Measurements from ENCODE around the gene DIAPH1. TPM values are rescaled to one million over a fixed set of nuclear protein-coding genes. Genes with fewer than 3 reads are reported as not detected.

Gene DIAPH1
- total RNA-seq, 1 experiment from 2014 or later: 117 TPM

DNA sequence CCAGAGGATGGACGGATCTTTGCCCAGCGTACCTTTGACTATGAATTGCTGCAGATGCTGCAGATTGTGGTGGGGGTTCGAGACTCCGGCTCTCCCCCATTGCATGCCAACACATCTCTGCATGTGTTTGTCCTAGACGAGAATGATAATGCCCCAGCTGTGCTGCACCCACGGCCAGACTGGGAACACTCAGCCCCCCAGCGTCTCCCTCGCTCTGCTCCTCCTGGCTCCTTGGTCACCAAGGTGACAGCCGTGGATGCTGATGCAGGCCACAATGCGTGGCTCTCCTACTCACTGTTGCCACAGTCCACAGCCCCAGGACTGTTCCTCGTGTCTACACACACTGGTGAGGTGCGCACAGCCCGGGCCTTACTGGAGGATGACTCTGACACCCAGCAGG lies 128.0 kb downstream of the DIAPH1 start:
- H3K79me1 ChIP-seq (ENCODE audit: insufficient read depth, low read depth, low read length, poor library complexity, severe bottlenecking): no peaks in the 10 kb centered on the region
- Mint-ChIP-seq H3K4me1 (peaks cover 30 to 35% of the 10 kb centered on the region in 2 experiments), H3K36me3 (ENCODE audit: insufficient read depth in 1 of 3, low read depth in 3 of 3) (peaks cover 12 to 21% (median 16%) of the 10 kb centered on the region in 3 experiments; a peak in 6 of 7 replicates), H3K4me3 (no peak overlapping the region; a peak in 1 of 5 replicates), H3K27me3 (ENCODE audit: low read depth) (peaks cover 15% of the 10 kb centered on the region), H3K9me3 (no peaks in the 10 kb centered on the region), H3K27ac (no peak overlapping the region; a peak in 1 of 7 replicates)
- H2BK5ac ChIP-seq (ENCODE audit: insufficient read length, low read length): no peak overlapping the region
- WGBS (ENCODE audit: extremely low coverage, insufficient read length, low lambda C conversion rate): no CpG with 5 or more reads among the region's 13 CpGs
- H2AFZ ChIP-seq (ENCODE audit: low read length): no peak overlapping the region
- H3K4me2 ChIP-seq (ENCODE audit: insufficient read depth, insufficient read length, low read length): no peak overlapping the region
- no peak overlapping the region for H2BK120ac ChIP-seq (ENCODE audit: low read depth, low read length, poor library complexity, severe bottlenecking)
- TF ChIP-seq, protein P1, sequence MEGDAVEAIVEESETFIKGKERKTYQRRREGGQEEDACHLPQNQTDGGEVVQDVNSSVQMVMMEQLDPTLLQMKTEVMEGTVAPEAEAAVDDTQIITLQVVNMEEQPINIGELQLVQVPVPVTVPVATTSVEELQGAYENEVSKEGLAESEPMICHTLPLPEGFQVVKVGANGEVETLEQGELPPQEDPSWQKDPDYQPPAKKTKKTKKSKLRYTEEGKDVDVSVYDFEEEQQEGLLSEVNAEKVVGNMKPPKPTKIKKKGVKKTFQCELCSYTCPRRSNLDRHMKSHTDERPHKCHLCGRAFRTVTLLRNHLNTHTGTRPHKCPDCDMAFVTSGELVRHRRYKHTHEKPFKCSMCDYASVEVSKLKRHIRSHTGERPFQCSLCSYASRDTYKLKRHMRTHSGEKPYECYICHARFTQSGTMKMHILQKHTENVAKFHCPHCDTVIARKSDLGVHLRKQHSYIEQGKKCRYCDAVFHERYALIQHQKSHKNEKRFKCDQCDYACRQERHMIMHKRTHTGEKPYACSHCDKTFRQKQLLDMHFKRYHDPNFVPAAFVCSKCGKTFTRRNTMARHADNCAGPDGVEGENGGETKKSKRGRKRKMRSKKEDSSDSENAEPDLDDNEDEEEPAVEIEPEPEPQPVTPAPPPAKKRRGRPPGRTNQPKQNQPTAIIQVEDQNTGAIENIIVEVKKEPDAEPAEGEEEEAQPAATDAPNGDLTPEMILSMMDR (conservative IDR thresholded peaks at IDR 0.05): no peak
- H3K9me3 ChIP-seq (ENCODE audit: control insufficient read depth, low read depth, low read length): no peaks in the 10 kb centered on the region
- H3K23me2 ChIP-seq (ENCODE audit: insufficient read length, low read depth, low read length, poor library complexity, severe bottlenecking): peaks cover 14% of the 10 kb centered on the region
- peaks cover 10% of the 10 kb centered on the region; the same call in 1 of the 2 replicates for H3K27me3 ChIP-seq (ENCODE audit: insufficient read depth, low read length)
- H3K4me1 ChIP-seq (ENCODE audit: insufficient read depth, low read length): peaks cover 14% of the 10 kb centered on the region
- no peak overlapping the region for H2BK20ac ChIP-seq (ENCODE audit: low read depth, low read length, poor library complexity, severe bottlenecking)
- no peak overlapping the region for H4K8ac ChIP-seq (replicated peaks; ENCODE audit: insufficient read length, low read depth, low read length)
- H3K9ac ChIP-seq (ENCODE audit: extremely low read depth, insufficient read length, low read length): no peak overlapping the region
- DNase-seq: no peak
- H4K5ac ChIP-seq (ENCODE audit: insufficient read length, low read depth, low read length): no peak overlapping the region
- no peak overlapping the region for H3K27ac ChIP-seq (ENCODE audit: insufficient read length, low read depth, low read length)
- H3K79me2 ChIP-seq (ENCODE audit: insufficient read depth, low read length): no peaks in the 10 kb centered on the region; the same call in 1 of the 2 replicates
- no peak overlapping the region for H2BK15ac ChIP-seq (ENCODE audit: low read depth, low read length)
- H3K23ac ChIP-seq (ENCODE audit: insufficient read length, low read depth, low read length): no peak overlapping the region
- no peak overlapping the region for H4K91ac ChIP-seq (ENCODE audit: insufficient read length, low read depth, low read length)
- H3K14ac ChIP-seq (ENCODE audit: insufficient read depth, low read length): no peak overlapping the region
- H3K56ac ChIP-seq (ENCODE audit: insufficient read length, low read depth, low read length): no peak overlapping the region
- no peak overlapping the region for H3T11ph ChIP-seq (ENCODE audit: low read length)
- no peak overlapping the region for H2BK12ac ChIP-seq (ENCODE audit: insufficient read length, low read depth, low read length)
- no peak overlapping the region for H2AK5ac ChIP-seq (ENCODE audit: insufficient read length, low read length)
- no peak overlapping the region for H3K18ac ChIP-seq (ENCODE audit: insufficient read length, low read depth, low read length)
- H4K20me1 ChIP-seq (ENCODE audit: control insufficient read depth, insufficient read depth, insufficient read length): no peaks in the 10 kb centered on the region
- H3K4ac ChIP-seq (ENCODE audit: low read depth, low read length): no peak overlapping the region

All from H9 (cell line).